Activated T-helper 17 cell treated with anti-CD3 and anti-CD28 coated beads, Interleukin-2, amount 50 U/mL, for 72 hours (primary cell): ENCODE results near the gene PPP1R7. TPM values are rescaled to one million over a fixed set of nuclear protein-coding genes. Genes with fewer than 3 reads are reported as not detected.

Source experiments
- ATAC-seq: fragments of 150-1000 bp; cut with Tn5 transposase; replicated peaks from 2 replicates; pipeline ENCODE4 v1.10.0; 2021; ENCODE audit warnings: mild to moderate bottlenecking, moderate library complexity
- H3K27ac Mint-ChIP-seq: one replicate; pipeline ENCODE4 v1.8.0; 2022; ENCODE audit warnings: mixed read lengths
- H3K27me3 Mint-ChIP-seq: one replicate; pipeline ENCODE4 v1.8.0; 2022; ENCODE audit warnings: mixed read lengths
- H3K36me3 Mint-ChIP-seq: one replicate; pipeline ENCODE4 v1.8.0; 2022; ENCODE audit warnings: low read depth, mild to moderate bottlenecking, mixed read lengths
- H3K4me1 Mint-ChIP-seq: one replicate; pipeline ENCODE4 v1.8.0; 2022; ENCODE audit warnings: mixed read lengths
- H3K4me3 Mint-ChIP-seq: one replicate; pipeline ENCODE4 v1.8.0; 2022; ENCODE audit warnings: mild to moderate bottlenecking, mixed read lengths
- H3K9me3 Mint-ChIP-seq: one replicate; pipeline ENCODE4 v1.8.0; 2022; ENCODE audit warnings: mixed read lengths
- total RNA-seq, 2 donors: library from RNA; stranded (reverse); gene quantifications; one replicate each; pipeline ENCODE4 v1.2.3, GENCODE V29; 2022

The PPP1R7 gene
- total RNA-seq, 2 donors from 2014 or later, result 81.9 to 86.4 TPM

- H3K4me1 Mint-ChIP-seq, result peaks cover 10% of the 10 kb centered on the region
- peak overlapping the region; percentile 81 for H3K27ac Mint-ChIP-seq
- peaks cover 58% of the 10 kb centered on the region for H3K36me3 Mint-ChIP-seq
- peak; percentile 27 for ATAC-seq
- no peaks in the 10 kb centered on the region for H3K9me3 Mint-ChIP-seq
- no peaks in the 10 kb centered on the region for H3K27me3 Mint-ChIP-seq
- H3K4me3 Mint-ChIP-seq, result no peak overlapping the region
Measured at GRCh38 chr2:241223211-241224017, 73.1 kb downstream of the PPP1R7 start.

- Mint-ChIP-seq H3K4me3 (no peak overlapping the region), H3K9me3 (no peaks in the 10 kb centered on the region), H3K27ac (peak overlapping the region; percentile 81), H3K36me3 (peaks cover 57% of the 10 kb centered on the region), H3K4me1 (peaks cover 10% of the 10 kb centered on the region), H3K27me3 (no peaks in the 10 kb centered on the region)
- ATAC-seq, result peak; percentile 15
Measured at GRCh38 chr2:241224018-241224850, 74.0 kb downstream of the PPP1R7 start.

GRCh38 chr2:241224851-241225438 is 74.7 kb downstream of the PPP1R7 start:
- Mint-ChIP-seq H3K27ac (peak overlapping the region; percentile 81), H3K4me1 (peaks cover 10% of the 10 kb centered on the region), H3K9me3 (no peaks in the 10 kb centered on the region), H3K4me3 (no peak overlapping the region), H3K36me3 (peaks cover 56% of the 10 kb centered on the region), H3K27me3 (no peaks in the 10 kb centered on the region)
- ATAC-seq, result no peak

- peaks cover 10% of the 10 kb centered on the region for H3K4me1 Mint-ChIP-seq
- no peak overlapping the region for H3K4me3 Mint-ChIP-seq
- no peaks in the 10 kb centered on the region for H3K9me3 Mint-ChIP-seq
- no peak for ATAC-seq
- H3K36me3 Mint-ChIP-seq, result peaks cover 59% of the 10 kb centered on the region
- no peaks in the 10 kb centered on the region for H3K27me3 Mint-ChIP-seq
- H3K27ac Mint-ChIP-seq, result no peak overlapping the region
Measured at GRCh38 chr2:241225545-241225944, 75.3 kb downstream of the PPP1R7 start.

- ATAC-seq, result no peak
- no peaks in the 10 kb centered on the region for H3K27me3 Mint-ChIP-seq
- no peaks in the 10 kb centered on the region for H3K9me3 Mint-ChIP-seq
- no peak overlapping the region for H3K4me3 Mint-ChIP-seq
- H3K36me3 Mint-ChIP-seq, result peaks cover 64% of the 10 kb centered on the region
- H3K4me1 Mint-ChIP-seq, result peaks cover 10% of the 10 kb centered on the region
- no peak overlapping the region for H3K27ac Mint-ChIP-seq
Measured at GRCh38 chr2:241225983-241226382, 75.7 kb downstream of the PPP1R7 start.

GRCh38 chr2:241226723-241227572 is 76.7 kb downstream of the PPP1R7 start:
- no peak for ATAC-seq
- Mint-ChIP-seq H3K27ac (no peak overlapping the region), H3K4me3 (no peak overlapping the region), H3K36me3 (peaks cover 73% of the 10 kb centered on the region), H3K9me3 (no peaks in the 10 kb centered on the region), H3K27me3 (no peaks in the 10 kb centered on the region), H3K4me1 (peaks cover 15% of the 10 kb centered on the region)

GRCh38 chr2:241227594-241227993 is 77.3 kb downstream of the PPP1R7 start:
- H3K27ac Mint-ChIP-seq, result peak overlapping the region; percentile 73
- no peak overlapping the region for H3K4me3 Mint-ChIP-seq
- ATAC-seq, result no peak
- peaks cover 17% of the 10 kb centered on the region for H3K4me1 Mint-ChIP-seq
- peaks cover 77% of the 10 kb centered on the region for H3K36me3 Mint-ChIP-seq
- H3K9me3 Mint-ChIP-seq, result no peaks in the 10 kb centered on the region
- no peaks in the 10 kb centered on the region for H3K27me3 Mint-ChIP-seq

GRCh38 chr2:241228081-241228859 is 78.0 kb downstream of the PPP1R7 start:
- Mint-ChIP-seq H3K4me3 (no peak overlapping the region), H3K27ac (peak overlapping the region; percentile 73), H3K36me3 (peaks cover 77% of the 10 kb centered on the region), H3K4me1 (peaks cover 21% of the 10 kb centered on the region), H3K27me3 (no peaks in the 10 kb centered on the region), H3K9me3 (no peaks in the 10 kb centered on the region)
- ATAC-seq, result no peak

- peaks cover 83% of the 10 kb centered on the region for H3K36me3 Mint-ChIP-seq
- H3K4me3 Mint-ChIP-seq, result no peak overlapping the region
- ATAC-seq, result no peak
- peaks cover 21% of the 10 kb centered on the region for H3K4me1 Mint-ChIP-seq
- H3K9me3 Mint-ChIP-seq, result no peaks in the 10 kb centered on the region
- H3K27me3 Mint-ChIP-seq, result no peaks in the 10 kb centered on the region
- peak overlapping the region; percentile 41 for H3K27ac Mint-ChIP-seq
Measured at GRCh38 chr2:241228860-241229516, 78.7 kb downstream of the PPP1R7 start.

GRCh38 chr2:241229563-241230401 is 79.5 kb downstream of the PPP1R7 start:
- no peak for ATAC-seq
- H3K27ac Mint-ChIP-seq, result no peak overlapping the region
- no peak overlapping the region for H3K4me3 Mint-ChIP-seq
- H3K4me1 Mint-ChIP-seq, result peaks cover 13% of the 10 kb centered on the region
- H3K27me3 Mint-ChIP-seq, result no peaks in the 10 kb centered on the region
- no peaks in the 10 kb centered on the region for H3K9me3 Mint-ChIP-seq
- peaks cover 86% of the 10 kb centered on the region for H3K36me3 Mint-ChIP-seq

- Mint-ChIP-seq H3K27ac (no peak overlapping the region), H3K9me3 (no peaks in the 10 kb centered on the region), H3K4me1 (peaks cover 11% of the 10 kb centered on the region), H3K4me3 (no peak overlapping the region), H3K27me3 (no peaks in the 10 kb centered on the region), H3K36me3 (peaks cover 87% of the 10 kb centered on the region)
- ATAC-seq, result peak; percentile 7
Measured at GRCh38 chr2:241230435-241230834, 80.2 kb downstream of the PPP1R7 start.

GRCh38 chr2:241232736-241233575 is 82.7 kb downstream of the PPP1R7 start:
- no peak overlapping the region for H3K4me3 Mint-ChIP-seq
- no peaks in the 10 kb centered on the region for H3K9me3 Mint-ChIP-seq
- no peak for ATAC-seq
- H3K27ac Mint-ChIP-seq, result peak overlapping the region; percentile 64
- H3K27me3 Mint-ChIP-seq, result no peaks in the 10 kb centered on the region
- H3K4me1 Mint-ChIP-seq, result peaks cover 14% of the 10 kb centered on the region
- H3K36me3 Mint-ChIP-seq, result peaks cover 98% of the 10 kb centered on the region
